ENCODE results near the gene HHLA2.

The HHLA2 gene

GRCh38 chr3:108300103-108300849 lies 3.9 kb downstream of the HHLA2 start:
- no peak for DNase-seq (ENCODE audit: low read depth)

- no peak for DNase-seq (ENCODE audit: low read depth)
These were observed 5.5 kb downstream of the HHLA2 start for GRCh38 chr3:108301695-108302404.

GRCh38 chr3:108302570-108302969 lies 6.2 kb downstream of the HHLA2 start:
- DNase-seq (ENCODE audit: low read depth) = no peak

- DNase-seq (ENCODE audit: low read depth) = no peak
These were observed 9.3 kb downstream of the HHLA2 start for GRCh38 chr3:108305484-108306172.

- no peak for DNase-seq (ENCODE audit: low read depth)
These were observed 15.4 kb downstream of the HHLA2 start for GRCh38 chr3:108311797-108312196.

- DNase-seq (ENCODE audit: low read depth) = no peak
These were observed 16.3 kb downstream of the HHLA2 start for GRCh38 chr3:108312656-108313055.

- DNase-seq (ENCODE audit: low read depth) = no peak
These were observed 19.5 kb downstream of the HHLA2 start for GRCh38 chr3:108315767-108316301.

- DNase-seq (ENCODE audit: low read depth) = no peak
These were observed 23.2 kb downstream of the HHLA2 start for GRCh38 chr3:108319428-108320082.

GRCh38 chr3:108320746-108321350 lies 24.5 kb downstream of the HHLA2 start:
- no peak for DNase-seq (ENCODE audit: low read depth)

GRCh38 chr3:108322352-108322751 lies 26.0 kb downstream of the HHLA2 start:
- no peak for DNase-seq (ENCODE audit: low read depth)

GRCh38 chr3:108324177-108324576 lies 27.8 kb downstream of the HHLA2 start:
- no peak for DNase-seq (ENCODE audit: low read depth)

- DNase-seq (ENCODE audit: low read depth) = no peak
These were observed 30.8 kb downstream of the HHLA2 start for GRCh38 chr3:108327168-108327567.

- DNase-seq (ENCODE audit: low read depth) = no peak
These were observed 32.6 kb downstream of the HHLA2 start for GRCh38 chr3:108328821-108329486.

- DNase-seq (ENCODE audit: low read depth) = no peak
These were observed 33.2 kb downstream of the HHLA2 start for GRCh38 chr3:108329508-108329907.

- DNase-seq (ENCODE audit: low read depth) = no peak
These were observed 33.6 kb downstream of the HHLA2 start for GRCh38 chr3:108329947-108330346.

GRCh38 chr3:108331792-108332191 lies 35.4 kb downstream of the HHLA2 start:
- DNase-seq (ENCODE audit: low read depth) = no peak

- DNase-seq (ENCODE audit: low read depth) = no peak
These were observed 37.6 kb downstream of the HHLA2 start for GRCh38 chr3:108333961-108334360.

GRCh38 chr3:108334701-108335100 lies 38.4 kb downstream of the HHLA2 start:
- no peak for DNase-seq (ENCODE audit: low read depth)

- DNase-seq (ENCODE audit: low read depth) = no peak
These were observed 42.7 kb downstream of the HHLA2 start for GRCh38 chr3:108338901-108339545.

GRCh38 chr3:108341911-108342310 lies 45.6 kb downstream of the HHLA2 start:
- DNase-seq (ENCODE audit: low read depth) = no peak
